GM19238 (cell line): ENCODE measurements around the gene FUT8.
"Not testable (repeated sequence)": the region's sequence is repeated elsewhere in the genome, so short reads cannot be mapped to it uniquely, and the experiment has no call there.

Experiments
- DNase-seq: peaks from one replicate; pipeline ENCODE4 v3.0.0; 2011; ENCODE audit warnings: low spot score; ENCODE audit not compliant: insufficient read length

FUT8 gene

DNA sequence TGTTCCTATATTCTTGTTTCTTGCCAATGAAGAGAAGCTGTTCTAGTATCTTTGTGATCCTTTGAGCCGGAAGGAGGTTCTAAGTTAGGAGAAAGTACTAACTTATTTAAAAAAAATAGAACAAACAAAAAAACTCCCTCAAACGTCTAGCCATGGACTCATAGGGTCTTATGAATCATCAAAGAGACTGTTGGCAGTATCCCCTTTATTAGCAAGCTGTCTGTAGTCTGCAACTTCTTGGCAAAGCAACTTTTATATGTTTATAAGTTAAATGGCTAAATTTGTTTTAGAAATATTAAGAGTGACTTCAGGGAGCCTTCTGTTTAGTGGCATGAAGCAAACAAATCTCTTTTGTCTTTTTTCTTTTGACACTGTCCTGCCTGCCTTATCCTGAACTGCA is 291.9 kb downstream of the FUT8 start:
- no peak for DNase-seq

DNA sequence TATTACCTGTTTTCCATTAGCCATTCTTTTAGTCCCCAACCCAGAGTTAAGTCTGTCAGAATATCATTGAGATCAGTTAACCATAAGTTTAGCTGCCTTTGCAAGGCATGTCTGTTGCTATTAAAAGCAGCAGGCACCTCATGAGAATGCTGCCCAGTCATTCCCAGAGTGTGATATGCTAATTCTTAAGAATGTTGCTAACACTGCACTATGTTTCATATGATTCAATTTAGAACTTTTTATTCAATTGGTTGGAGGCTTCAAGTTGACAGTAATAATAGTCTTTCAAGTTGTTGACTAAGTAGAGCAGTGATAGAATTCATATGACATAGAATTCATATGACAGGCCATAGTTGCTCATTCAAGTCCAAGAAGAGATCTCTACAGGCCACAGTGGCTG is 292.3 kb downstream of the FUT8 start:
- DNase-seq = no peak

DNA sequence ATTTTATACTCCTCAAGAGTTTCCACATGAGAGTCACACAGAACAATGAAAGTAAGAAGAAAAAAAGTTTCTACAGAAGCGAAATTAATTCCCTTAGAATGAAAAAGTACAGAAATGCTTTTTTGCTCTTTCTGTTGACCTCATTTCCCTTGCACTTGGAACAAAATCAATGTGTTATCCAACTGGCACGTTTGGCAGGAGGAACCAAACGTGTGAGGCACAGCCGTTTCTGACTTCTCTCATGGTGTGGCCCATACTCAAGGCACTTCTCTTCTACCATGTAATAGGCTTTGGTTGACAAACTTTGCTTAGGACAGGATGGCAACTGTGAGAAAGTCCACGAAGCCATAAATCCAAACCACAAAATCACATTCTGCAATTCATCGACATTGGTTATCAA is 297.0 kb downstream of the FUT8 start:
- DNase-seq = no peak

DNA sequence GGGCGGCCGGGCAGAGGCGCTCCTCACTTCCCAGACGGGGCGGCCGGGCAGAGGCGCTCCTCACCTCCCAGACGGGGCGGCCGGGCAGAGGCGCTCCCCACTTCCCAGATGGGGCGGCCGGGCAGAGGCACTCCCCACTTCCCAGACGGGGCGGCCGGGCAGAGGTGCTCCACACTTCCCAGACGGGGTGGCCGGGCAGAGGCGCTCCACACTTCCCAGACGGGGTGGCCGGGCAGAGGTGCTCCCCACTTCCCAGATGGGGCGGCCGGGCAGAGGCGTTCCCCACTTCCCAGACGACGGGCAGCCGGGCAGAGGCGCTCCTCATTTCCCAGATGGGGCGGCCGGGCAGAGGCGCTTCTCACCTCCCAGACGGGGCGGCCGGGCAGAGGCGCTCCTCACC is 304.3 kb downstream of the FUT8 start:
- not testable (repeated sequence) for DNase-seq

DNA sequence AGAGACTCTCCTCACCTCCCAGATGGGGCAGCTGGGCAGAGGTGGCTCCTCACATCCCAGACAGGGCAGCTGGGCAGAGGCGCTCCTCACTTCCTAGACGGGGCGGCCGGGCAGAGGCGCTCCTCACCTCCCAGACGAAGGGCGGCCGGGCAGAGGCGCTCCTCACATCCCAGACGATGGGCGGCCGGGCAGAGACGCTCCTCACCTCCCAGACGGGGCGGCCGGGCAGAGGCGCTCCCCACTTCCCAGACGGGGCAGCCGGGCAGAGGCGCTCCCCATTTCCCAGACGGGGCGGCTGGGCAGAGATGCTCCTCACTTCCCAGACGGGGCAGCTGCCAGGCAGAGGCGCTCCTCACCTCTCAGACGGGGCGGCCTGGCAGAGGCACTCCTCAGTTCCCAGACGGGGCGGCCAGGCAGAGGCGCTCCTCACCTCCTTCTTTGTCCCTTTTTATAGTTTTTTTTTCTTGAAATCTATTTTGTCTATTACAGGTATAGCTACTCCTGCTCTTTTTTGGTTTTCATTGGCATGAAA is 304.9 kb downstream of the FUT8 start:
- DNase-seq = not testable (repeated sequence)

GRCh38 chr14:65718629-65719028 is 306.1 kb downstream of the FUT8 start:
- no peak for DNase-seq

- no peak for DNase-seq
Observed at GRCh38 chr14:65720171-65720570, 307.6 kb downstream of the FUT8 start.

GRCh38 chr14:65720743-65721142 is 308.2 kb downstream of the FUT8 start:
- DNase-seq = no peak

- DNase-seq = no peak
Observed at GRCh38 chr14:65723348-65723747, 310.8 kb downstream of the FUT8 start.

GRCh38 chr14:65728604-65729003 is 316.1 kb downstream of the FUT8 start:
- no peak for DNase-seq

DNA sequence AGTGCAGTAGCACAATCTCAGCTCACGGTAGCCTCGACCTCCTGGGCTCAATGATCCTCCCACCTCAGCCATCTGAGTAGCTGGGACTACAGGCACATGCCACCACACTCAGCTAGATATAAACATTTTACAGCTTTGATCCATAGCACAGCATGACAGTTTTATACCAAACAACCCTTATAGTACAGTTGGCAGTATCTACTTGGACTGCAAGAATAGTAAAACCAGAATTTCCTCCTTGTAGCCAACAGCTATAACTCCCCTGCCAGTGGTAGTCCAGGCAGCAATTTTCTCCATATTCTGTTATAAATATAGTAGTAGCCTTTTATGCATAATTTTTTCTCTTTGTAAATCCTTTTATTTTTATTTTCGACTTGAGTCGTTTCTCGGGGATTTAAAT is 317.0 kb downstream of the FUT8 start:
- DNase-seq = no peak

- DNase-seq = peak; percentile 46
Observed at GRCh38 chr14:65731933-65732506, 319.5 kb downstream of the FUT8 start.

- DNase-seq = no peak
Observed at GRCh38 chr14:65738339-65738738, 325.8 kb downstream of the FUT8 start.

DNA sequence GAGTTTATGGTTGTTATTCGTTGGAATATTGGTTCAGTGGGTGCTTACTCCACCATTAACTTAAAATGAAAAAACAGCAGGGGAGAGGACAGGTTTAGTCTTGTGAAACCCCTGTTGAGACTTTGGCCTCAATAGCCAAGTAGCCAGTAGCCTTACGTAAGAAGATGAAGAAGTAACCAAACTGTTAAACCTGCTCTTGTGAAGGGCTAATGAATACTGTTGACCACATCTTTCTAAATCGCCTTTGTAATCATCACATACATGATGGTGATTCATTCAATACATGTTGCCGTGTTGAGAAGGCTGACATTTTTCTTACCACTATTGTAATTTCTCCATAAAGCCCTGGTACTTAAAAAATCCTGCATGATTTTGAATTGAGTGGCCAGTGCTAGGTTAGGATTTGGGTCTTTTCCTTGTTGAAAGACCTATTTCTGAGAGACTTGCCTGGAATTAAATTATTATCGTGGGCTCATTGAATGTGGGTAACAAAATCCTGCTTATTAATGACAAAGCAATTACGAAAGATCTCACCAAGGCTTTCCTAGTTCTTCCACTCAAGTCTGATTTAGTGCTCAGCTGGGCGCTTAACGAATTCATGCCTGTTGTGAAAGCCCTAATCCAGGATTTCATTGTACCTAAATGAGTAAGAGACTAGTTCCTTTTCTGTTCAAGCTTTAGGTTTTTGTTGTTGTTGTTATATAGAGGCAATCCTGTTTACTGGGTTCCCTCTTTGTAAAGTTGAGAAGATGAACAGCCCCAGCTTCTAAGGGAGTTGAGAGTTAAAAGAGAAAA is 333.1 kb downstream of the FUT8 start:
- DNase-seq = no peak

GRCh38 chr14:65748796-65749195 is 336.3 kb downstream of the FUT8 start:
- no peak for DNase-seq

GRCh38 chr14:65749287-65749686 is 336.8 kb downstream of the FUT8 start:
- DNase-seq = no peak

GRCh38 chr14:65750906-65751305 is 338.4 kb downstream of the FUT8 start:
- no peak for DNase-seq

- no peak for DNase-seq
Observed at GRCh38 chr14:65751510-65751909, 339.0 kb downstream of the FUT8 start.

- no peak for DNase-seq
Observed at GRCh38 chr14:65753061-65753460, 340.5 kb downstream of the FUT8 start.

DNA sequence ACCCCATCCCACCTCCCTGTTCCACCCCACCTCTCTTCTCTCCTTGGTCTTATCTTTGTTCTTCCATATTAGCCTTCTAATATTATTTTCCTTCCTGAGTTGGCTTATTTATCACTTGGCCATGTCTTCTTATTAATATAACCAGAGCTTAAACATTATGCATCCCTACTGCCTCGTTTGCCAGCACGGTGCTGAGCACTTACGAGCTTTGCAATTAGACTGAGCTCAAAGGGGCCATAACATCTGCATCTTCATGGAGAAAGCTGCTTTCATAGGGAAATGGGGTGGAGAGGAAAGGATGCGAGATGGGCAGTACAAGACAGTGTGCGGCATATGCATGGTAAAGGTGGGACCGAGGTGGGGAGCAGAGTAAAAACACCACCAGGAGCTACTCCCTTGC is 342.8 kb downstream of the FUT8 start:
- no peak for DNase-seq

GRCh38 chr14:65756880-65757279 is 344.4 kb downstream of the FUT8 start:
- no peak for DNase-seq

DNA sequence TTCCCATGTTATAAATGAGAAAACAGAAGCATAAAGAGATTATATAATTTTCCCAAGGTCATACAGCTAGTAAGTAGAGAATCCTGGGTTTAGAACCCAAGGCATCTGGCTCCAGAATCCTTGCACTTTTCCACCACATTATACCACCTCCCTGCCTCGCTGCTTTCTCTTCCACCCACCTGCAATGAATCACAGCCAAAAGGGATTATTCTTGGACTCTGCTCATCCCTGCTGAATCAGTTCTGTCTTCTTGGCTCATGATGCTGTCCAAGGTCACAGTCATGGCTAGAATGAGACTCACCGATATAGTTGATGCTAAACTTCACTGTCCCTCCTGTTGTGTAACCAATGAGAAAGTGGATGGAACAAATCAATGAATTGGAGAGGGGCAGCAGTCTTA is 356.6 kb downstream of the FUT8 start:
- DNase-seq = no peak

DNA sequence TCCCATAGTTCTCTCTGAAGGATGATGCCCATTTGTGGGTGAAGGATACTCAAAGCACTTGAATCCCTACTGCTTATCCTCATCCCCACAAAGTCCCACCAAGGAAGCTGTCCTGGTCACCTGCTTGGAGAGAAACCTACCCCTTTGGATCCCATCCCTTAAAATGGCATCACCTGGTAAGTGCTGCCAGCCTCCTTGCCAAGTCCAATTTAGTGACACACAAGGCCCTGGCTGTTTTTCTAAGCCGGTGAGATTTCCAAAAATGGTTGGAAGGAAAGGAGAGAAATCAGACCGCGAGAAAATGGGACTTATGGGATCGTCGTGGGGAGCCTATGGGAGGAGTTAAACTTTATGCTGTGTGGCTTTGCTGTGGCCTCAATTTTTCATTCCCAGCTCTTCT is 358.2 kb downstream of the FUT8 start:
- no peak for DNase-seq
